SJSA1 (cell line): Measurements from ENCODE around the gene HMCN2. TPM values are rescaled to one million over a fixed set of nuclear protein-coding genes. Genes with fewer than 3 reads are reported as not detected.

Experiments
- DNase-seq, 2 experiments: peaks; one replicate each; pipeline ENCODE4 v3.0.0-alpha.2; 2015 to 2020; ENCODE audit warnings: low spot score in 2 of 2, low read depth in 1 of 2
- H3K27ac ChIP-seq: fragments of 250-450 bp; sonication (Bioruptor Pico); 2 replicates; pipeline ENCODE4 v1.5.1; 2020; ENCODE audit warnings: mild to moderate bottlenecking, moderate library complexity
- H3K27me3 ChIP-seq: fragments of 250-450 bp; sonication (Bioruptor Pico); replicated peaks from 2 replicates; pipeline ENCODE4 v1.5.1; 2020; ENCODE audit warnings: mild to moderate bottlenecking, moderate library complexity
- H3K36me3 ChIP-seq: fragments of 250-450 bp; sonication (Bioruptor Pico); 2 replicates; pipeline ENCODE4 v1.5.1; 2020; ENCODE audit warnings: mild to moderate bottlenecking
- H3K4me1 ChIP-seq: fragments of 250-450 bp; sonication (Bioruptor Pico); replicated peaks from 2 replicates; pipeline ENCODE4 v1.6.1; 2021; ENCODE audit warnings: mild to moderate bottlenecking
- H3K4me3 ChIP-seq: fragments of 250-450 bp; sonication (Bioruptor Pico); 2 replicates; pipeline ENCODE4 v1.5.1; 2020; ENCODE audit warnings: mild to moderate bottlenecking
- H3K9me3 ChIP-seq: fragments of 250-450 bp; sonication (Bioruptor Pico); replicated peaks from 2 replicates; pipeline ENCODE4 v1.5.1; 2020; ENCODE audit warnings: mild to moderate bottlenecking
- total RNA-seq: library from RNA; depleted of rRNA; stranded (reverse); fragments of >200 nt; shearing (Covaris generic); gene quantifications from 2 replicates; pipeline ENCODE4 v1.2.3, GENCODE V29; 2014

The HMCN2 gene
- total RNA-seq, 1 experiment from 2014 or later, result 1.9 TPM

GRCh38 chr9:130319944-130320712, 54.6 kb downstream of the HMCN2 start:
- no peak for DNase-seq
- Histone ChIP-seq H3K27me3 (no peaks in the 10 kb centered on the region; the same call in 1 of the 2 replicates), H3K27ac (no peak overlapping the region), H3K36me3 (no peaks in the 10 kb centered on the region), H3K9me3 (no peaks in the 10 kb centered on the region), H3K4me3 (no peak overlapping the region), H3K4me1 (peaks cover 6% of the 10 kb centered on the region)

- Histone ChIP-seq H3K27me3 (no peaks in the 10 kb centered on the region; the same call in 1 of the 2 replicates), H3K27ac (no peak overlapping the region), H3K36me3 (no peaks in the 10 kb centered on the region), H3K4me3 (no peak overlapping the region), H3K9me3 (no peaks in the 10 kb centered on the region), H3K4me1 (peaks cover 6% of the 10 kb centered on the region)
- DNase-seq, result no peak
Measured at GRCh38 chr9:130320723-130321481, 55.3 kb downstream of the HMCN2 start.

- no peaks in the 10 kb centered on the region; the same call in 1 of the 2 replicates for H3K27me3 ChIP-seq
- H3K4me1 ChIP-seq, result peaks cover 6% of the 10 kb centered on the region
- no peaks in the 10 kb centered on the region for H3K36me3 ChIP-seq
- no peak overlapping the region for H3K4me3 ChIP-seq
- H3K27ac ChIP-seq, result no peak overlapping the region
- DNase-seq, result no peak
- H3K9me3 ChIP-seq, result no peaks in the 10 kb centered on the region
Measured at GRCh38 chr9:130321539-130321938, 56.0 kb downstream of the HMCN2 start.

- H3K4me3 ChIP-seq, result no peak overlapping the region
- H3K27ac ChIP-seq, result no peak overlapping the region
- DNase-seq, result no peak
- H3K9me3 ChIP-seq, result no peaks in the 10 kb centered on the region
- H3K4me1 ChIP-seq, result peaks cover 9% of the 10 kb centered on the region
- peaks cover 9% of the 10 kb centered on the region for H3K27me3 ChIP-seq
- no peaks in the 10 kb centered on the region for H3K36me3 ChIP-seq
Measured at GRCh38 chr9:130323051-130323745, 57.6 kb downstream of the HMCN2 start.

- Histone ChIP-seq H3K27me3 (peaks cover 10% of the 10 kb centered on the region), H3K36me3 (no peaks in the 10 kb centered on the region), H3K27ac (no peak overlapping the region), H3K4me1 (peaks cover 14% of the 10 kb centered on the region), H3K4me3 (no peak overlapping the region), H3K9me3 (no peaks in the 10 kb centered on the region)
- no peak for DNase-seq
Measured at GRCh38 chr9:130325921-130326320, 60.4 kb downstream of the HMCN2 start.

GRCh38 chr9:130327070-130327780, 61.7 kb downstream of the HMCN2 start:
- H3K4me3 ChIP-seq, result no peak overlapping the region
- no peak for DNase-seq
- peaks cover 14% of the 10 kb centered on the region for H3K4me1 ChIP-seq
- no peaks in the 10 kb centered on the region for H3K36me3 ChIP-seq
- peaks cover 10% of the 10 kb centered on the region for H3K27me3 ChIP-seq
- H3K9me3 ChIP-seq, result no peaks in the 10 kb centered on the region
- H3K27ac ChIP-seq, result no peak overlapping the region

GRCh38 chr9:130327781-130328348, 62.3 kb downstream of the HMCN2 start:
- Histone ChIP-seq H3K36me3 (no peaks in the 10 kb centered on the region), H3K4me1 (peaks cover 14% of the 10 kb centered on the region), H3K9me3 (no peaks in the 10 kb centered on the region), H3K27me3 (peaks cover 10% of the 10 kb centered on the region), H3K27ac (no peak overlapping the region), H3K4me3 (no peak overlapping the region)
- no peak for DNase-seq

GRCh38 chr9:130328349-130328801, 62.8 kb downstream of the HMCN2 start:
- H3K9me3 ChIP-seq, result no peaks in the 10 kb centered on the region
- no peaks in the 10 kb centered on the region for H3K36me3 ChIP-seq
- no peak overlapping the region for H3K4me3 ChIP-seq
- no peak overlapping the region for H3K27ac ChIP-seq
- H3K27me3 ChIP-seq, result peaks cover 10% of the 10 kb centered on the region
- H3K4me1 ChIP-seq, result peaks cover 14% of the 10 kb centered on the region
- DNase-seq, result no peak

- no peaks in the 10 kb centered on the region for H3K9me3 ChIP-seq
- H3K36me3 ChIP-seq, result no peaks in the 10 kb centered on the region
- H3K4me1 ChIP-seq, result peaks cover 14% of the 10 kb centered on the region
- DNase-seq, result no peak
- H3K27ac ChIP-seq, result no peak overlapping the region
- no peak overlapping the region for H3K4me3 ChIP-seq
- peaks cover 10% of the 10 kb centered on the region for H3K27me3 ChIP-seq
Measured at GRCh38 chr9:130329061-130329460, 63.5 kb downstream of the HMCN2 start.

- Histone ChIP-seq H3K27me3 (peaks cover 10% of the 10 kb centered on the region), H3K27ac (no peak overlapping the region), H3K4me3 (no peak overlapping the region), H3K9me3 (no peaks in the 10 kb centered on the region), H3K36me3 (no peaks in the 10 kb centered on the region), H3K4me1 (peaks cover 14% of the 10 kb centered on the region)
- no peak for DNase-seq
Measured at GRCh38 chr9:130330202-130330862, 64.8 kb downstream of the HMCN2 start.

- Histone ChIP-seq H3K27me3 (peaks cover 10% of the 10 kb centered on the region), H3K27ac (no peak overlapping the region), H3K4me3 (no peak overlapping the region), H3K4me1 (peaks cover 14% of the 10 kb centered on the region), H3K36me3 (no peaks in the 10 kb centered on the region), H3K9me3 (no peaks in the 10 kb centered on the region)
- DNase-seq, result no peak
Measured at GRCh38 chr9:130331061-130331460, 65.5 kb downstream of the HMCN2 start.

GRCh38 chr9:130331573-130331972, 66.0 kb downstream of the HMCN2 start:
- Histone ChIP-seq H3K27me3 (peaks cover 10% of the 10 kb centered on the region), H3K9me3 (no peaks in the 10 kb centered on the region), H3K4me1 (peaks cover 14% of the 10 kb centered on the region), H3K4me3 (no peak overlapping the region), H3K27ac (no peak overlapping the region), H3K36me3 (no peaks in the 10 kb centered on the region)
- DNase-seq, result no peak
